IMR-90 (cell line): ENCODE data around the gene TMEM184C. TPM values are rescaled to one million over a fixed set of nuclear protein-coding genes. Genes with fewer than 3 reads are reported as not detected.

Experiments
- ATAC-seq: fragments of 200-7000 bp; cut with Tn5 transposase; 2 replicates; pipeline ENCODE4 v1.9.1; 2020; ENCODE audit warnings: low read depth, mild to moderate bottlenecking, moderate library complexity
- BruUV-seq: library from RNA; stranded (reverse); fragments of 400-500 nt; replicated peaks from 2 replicates; lab custom pipeline; 2021; lab: Mats Ljungman, UMichigan
- CTCF ChIA-PET: fragments of 300-600 bp; formaldehyde crosslinking; extraction: SDS; loops from one replicate; lab custom pipeline; 2021; ENCODE audit warnings: antibody characterized with exemption; lab: Yijun Ruan, JAX
- POLR2A ChIA-PET: fragments of 300-600 bp; sonication (Branson Sonifier 250); formaldehyde crosslinking; loops from one replicate; lab custom pipeline; 2022; ENCODE audit warnings: antibody characterized with exemption; ENCODE audit not compliant: unreplicated experiment; lab: Charles Lee
- DNase-seq: peaks from one replicate; pipeline ENCODE4 v3.0.0; 2013
- H2AFZ ChIP-seq: replicated peaks from 2 replicates; pipeline ENCODE3; 2013; ENCODE audit warnings: low read length, mild to moderate bottlenecking; ENCODE audit not compliant: poor library complexity
- H2AK5ac ChIP-seq: 2 replicates; pipeline ENCODE4 v1.6.1; 2013; ENCODE audit warnings: low read depth, low read length, inconsistent platforms
- H2AK9ac ChIP-seq: replicated peaks from 2 replicates; pipeline ENCODE3; 2013; ENCODE audit warnings: mild to moderate bottlenecking, low read depth, low read length, moderate library complexity; ENCODE audit not compliant: poor library complexity
- H2BK120ac ChIP-seq: 2 replicates; pipeline ENCODE4 v1.6.1; 2013; ENCODE audit warnings: low read depth, low read length, inconsistent platforms
- H2BK15ac ChIP-seq: 3 replicates; pipeline ENCODE4 v1.6.1; 2013; ENCODE audit warnings: low read depth, low read length, inconsistent platforms
- H2BK20ac ChIP-seq: 2 replicates; pipeline ENCODE4 v1.6.1; 2013; ENCODE audit warnings: low read depth, mild to moderate bottlenecking, inconsistent platforms, low read length, moderate library complexity
- H2BK5ac ChIP-seq: 2 replicates; pipeline ENCODE4 v1.6.1; 2013; ENCODE audit warnings: mild to moderate bottlenecking, low read depth, low read length, inconsistent platforms; ENCODE audit not compliant: poor library complexity, severe bottlenecking
- H3K14ac ChIP-seq: replicated peaks from 2 replicates; pipeline ENCODE4 v1.6.1; 2013; ENCODE audit warnings: low read depth, low read length, inconsistent platforms
- H3K18ac ChIP-seq: 2 replicates; pipeline ENCODE4 v1.6.1; 2013; ENCODE audit warnings: low read depth, low read length, control low read depth
- H3K23ac ChIP-seq: 2 replicates; pipeline ENCODE4 v1.6.1; 2013; ENCODE audit warnings: low read depth, low read length, inconsistent platforms
- H3K27ac ChIP-seq: 2 replicates; pipeline ENCODE4 v1.5.1; 2013; ENCODE audit warnings: mild to moderate bottlenecking, control low read depth, low read length; ENCODE audit not compliant: insufficient read depth
- H3K27me3 ChIP-seq: 2 replicates; pipeline ENCODE4 v1.6.1; 2013; ENCODE audit warnings: low read length; ENCODE audit not compliant: control insufficient read depth, insufficient read depth
- H3K36me3 ChIP-seq: 2 replicates; pipeline ENCODE4 v1.6.1; 2013; ENCODE audit warnings: low read length, mixed read lengths; ENCODE audit not compliant: control insufficient read depth, insufficient read depth
- H3K4ac ChIP-seq: 2 replicates; pipeline ENCODE4 v1.6.1; 2013; ENCODE audit warnings: low read depth, low read length, inconsistent platforms
- H3K4me1 ChIP-seq: 2 replicates; pipeline ENCODE4 v1.6.1; 2013; ENCODE audit warnings: low read length, mixed read lengths; ENCODE audit not compliant: control insufficient read depth, insufficient read depth
- H3K4me2 ChIP-seq: 2 replicates; pipeline ENCODE4 v1.6.1; 2013; ENCODE audit warnings: low read depth, mild to moderate bottlenecking, control low read depth, low read length, moderate library complexity
- H3K4me3 ChIP-seq: 2 replicates; pipeline ENCODE4 v1.5.1; 2013; ENCODE audit warnings: low read depth, mild to moderate bottlenecking, control low read depth, low read length, moderate library complexity; ENCODE audit not compliant: insufficient read depth
- H3K56ac ChIP-seq: 2 replicates; pipeline ENCODE4 v1.6.1; 2013; ENCODE audit warnings: low read length, inconsistent platforms; ENCODE audit not compliant: insufficient read depth; ENCODE audit errors: extremely low read depth
- H3K79me1 ChIP-seq, 2 experiments: 2 replicates each; pipeline ENCODE4 v1.6.1; 2013; ENCODE audit warnings: low read length in 2 of 2, inconsistent platforms in 1 of 2, low read depth in 1 of 2
- H3K9ac ChIP-seq: 2 replicates; pipeline ENCODE4 v1.6.1; 2013; ENCODE audit warnings: low read depth, low read length, control low read depth
- H3K9me1 ChIP-seq: 2 replicates; pipeline ENCODE4 v1.6.1; 2013; ENCODE audit warnings: low read length, inconsistent platforms; ENCODE audit not compliant: insufficient read depth
- H3K9me3 ChIP-seq: 2 replicates; pipeline ENCODE4 v1.6.1; 2013; ENCODE audit warnings: low read length; ENCODE audit not compliant: control insufficient read depth, insufficient read depth
- H4K20me1 ChIP-seq: 2 replicates; pipeline ENCODE4 v1.6.1; 2013; ENCODE audit warnings: low read length, inconsistent platforms; ENCODE audit not compliant: insufficient read depth
- H4K5ac ChIP-seq: 2 replicates; pipeline ENCODE4 v1.6.1; 2013; ENCODE audit warnings: mild to moderate bottlenecking, low read depth, low read length, control low read depth
- H4K8ac ChIP-seq, 2 experiments: 2 replicates each; pipeline ENCODE4 v1.6.1; 2013; ENCODE audit warnings: low read depth in 2 of 2, low read length in 2 of 2, control low read depth in 1 of 2, inconsistent platforms in 1 of 2
- H4K91ac ChIP-seq: 2 replicates; pipeline ENCODE4 v1.6.1; 2013; ENCODE audit warnings: low read depth, low read length, inconsistent platforms; ENCODE audit not compliant: insufficient read depth
- BHLHE40 ChIP-seq: fragments of 150-350 bp; IDR thresholded peaks from 2 replicates; pipeline ENCODE4 v1.6.1; 2016; ENCODE audit warnings: mild to moderate bottlenecking, low read depth, low read length
- POLR2A ChIP-seq: IDR thresholded peaks from 2 replicates; pipeline ENCODE4 v1.6.1; 2012; ENCODE audit warnings: mild to moderate bottlenecking, low read depth, low read length
- WGBS, 2 experiments: methylation state at CpG; one replicate each; pipeline versions ENCODE4 v1.1.5 to v1.1.7; 2013; ENCODE audit warnings: missing lambda C conversion rate in 2 of 2; ENCODE audit not compliant: insufficient read length in 1 of 2; ENCODE audit errors: extremely low coverage in 2 of 2; 5-methylcytosine and 5-hydroxymethylcytosine counted together
- dilution Hi-C: fragments of 300-500 bp; cut with HindIII; formaldehyde crosslinking; loops from one replicate; pipeline ENCODE4 v1.14.3; 2018; ENCODE audit warnings: low sequenced_read_pairs; ENCODE audit not compliant: unreplicated experiment
- in situ Hi-C: fragments of 300-500 bp; cut with MboI; formaldehyde crosslinking; loops from 3 replicates; pipeline ENCODE4 v1.14.3; 2019; ENCODE audit warnings: low sequenced_read_pairs, inconsistent platforms, mixed read lengths
- intact Hi-C: fragments of 100-400 bp; cut with micrococcal nuclease; formaldehyde crosslinking; loops from 2 replicates; pipeline ENCODE4 v1.10.0; 2022
- polyA plus RNA-seq, 3 experiments: library from polyadenylated mRNA; depleted of rRNA; stranded (reverse); fragments of >200 nt; gene quantifications; 2 replicates each; pipeline ENCODE4 v1.2.3, GENCODE V29; 2012; ENCODE audit warnings: low replicate concordance in 1 of 3
- total RNA-seq: library from RNA; depleted of rRNA; stranded (reverse); fragments of >200 nt; gene quantifications from 2 replicates; pipeline ENCODE4 v1.2.3, GENCODE V29; 2012

Gene TMEM184C
- total and polyA plus RNA-seq, 2 of the 4 experiments (the other 2 are of a cell fraction), result 17.4 to 67.6 TPM

GRCh38 chr4:147643616-147644015, 26.4 kb downstream of the TMEM184C start:
- H2BK5ac ChIP-seq, result no peak overlapping the region
- H3K4me1 ChIP-seq, result no peaks in the 10 kb centered on the region
- DNase-seq (no peak), ATAC-seq (no peak)
- no peak overlapping the region for H3K4me3 ChIP-seq
- H2BK15ac ChIP-seq, result no peak overlapping the region
- H3K9me3 ChIP-seq, result no peaks in the 10 kb centered on the region
- peaks cover 6 to 17% of the 10 kb centered on the region in 2 experiments for H3K79me1 ChIP-seq
- BruUV-seq, result no TSS peak
- no peak overlapping the region for H4K8ac ChIP-seq
- H3K23ac ChIP-seq, result no peak overlapping the region
- WGBS, 2 experiments, result no CpG with 5 or more reads among the region's 1 CpG
- ChIA-PET POLR2A (no interaction called here), CTCF (interaction anchor here (0.6 kb wide), 1 partner anchor 144 kb away, joined by 3 read pairs; no protein-coding TSS in a partner anchor)
- TF ChIP-seq BHLHE40 (no peak), POLR2A (no peak)
- H3K9me1 ChIP-seq, result peaks cover 5% of the 10 kb centered on the region; the same call in 1 of the 2 replicates
- H4K91ac ChIP-seq, result no peak overlapping the region
- H3K36me3 ChIP-seq, result peaks cover 9% of the 10 kb centered on the region
- dilution Hi-C loops, result no loop called here
- H2AK5ac ChIP-seq, result no peak overlapping the region
- no peak overlapping the region for H2AK9ac ChIP-seq
- in situ Hi-C loops, result no loop called here
- H3K9ac ChIP-seq, result no peak overlapping the region
- no peak overlapping the region for H3K4ac ChIP-seq
- H3K27me3 ChIP-seq, result no peaks in the 10 kb centered on the region
- no peak overlapping the region for H4K5ac ChIP-seq
- no peak overlapping the region for H3K27ac ChIP-seq
- intact Hi-C loops, result no loop called here
- H2AFZ ChIP-seq, result no peak overlapping the region
- no peaks in the 10 kb centered on the region for H4K20me1 ChIP-seq
- H3K56ac ChIP-seq, result no peak overlapping the region
- no peak overlapping the region for H2BK20ac ChIP-seq
- no peak overlapping the region for H2BK120ac ChIP-seq
- H3K14ac ChIP-seq, result no peak overlapping the region
- H3K18ac ChIP-seq, result no peak overlapping the region
- H3K4me2 ChIP-seq, result no peak overlapping the region
